ENCODE data around the gene SMYD3.

The SMYD3 gene

DNA sequence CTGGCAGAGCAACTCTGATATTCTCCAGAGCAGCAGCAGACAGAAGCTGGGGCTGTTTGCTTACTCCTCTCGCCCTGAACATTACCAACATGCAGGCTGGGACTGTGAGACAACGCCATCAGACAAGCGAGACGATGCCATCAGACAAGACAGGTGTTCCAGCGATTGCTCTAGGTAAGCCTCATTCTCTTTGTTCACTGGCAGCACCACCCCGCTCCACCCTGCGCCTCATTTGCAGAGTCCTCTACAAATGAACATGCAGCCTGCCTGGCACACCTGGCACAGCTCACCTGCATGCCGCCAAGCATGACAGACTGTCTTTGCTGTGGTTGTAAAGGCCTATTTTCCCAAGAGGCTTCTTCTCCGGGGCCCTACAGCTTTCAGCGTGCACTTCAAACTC is 346.2 kb downstream of the SMYD3 start:
- Histone ChIP-seq H3K36me3 (replicated peaks) (no peaks in the 10 kb centered on the region), H3K27me3 (replicated peaks) (no peaks in the 10 kb centered on the region), H3K27ac (no peak overlapping the region), H3K4me3 (ENCODE audit: low read depth, low read length) (no peak overlapping the region)
- TF ChIP-seq, protein P1, sequence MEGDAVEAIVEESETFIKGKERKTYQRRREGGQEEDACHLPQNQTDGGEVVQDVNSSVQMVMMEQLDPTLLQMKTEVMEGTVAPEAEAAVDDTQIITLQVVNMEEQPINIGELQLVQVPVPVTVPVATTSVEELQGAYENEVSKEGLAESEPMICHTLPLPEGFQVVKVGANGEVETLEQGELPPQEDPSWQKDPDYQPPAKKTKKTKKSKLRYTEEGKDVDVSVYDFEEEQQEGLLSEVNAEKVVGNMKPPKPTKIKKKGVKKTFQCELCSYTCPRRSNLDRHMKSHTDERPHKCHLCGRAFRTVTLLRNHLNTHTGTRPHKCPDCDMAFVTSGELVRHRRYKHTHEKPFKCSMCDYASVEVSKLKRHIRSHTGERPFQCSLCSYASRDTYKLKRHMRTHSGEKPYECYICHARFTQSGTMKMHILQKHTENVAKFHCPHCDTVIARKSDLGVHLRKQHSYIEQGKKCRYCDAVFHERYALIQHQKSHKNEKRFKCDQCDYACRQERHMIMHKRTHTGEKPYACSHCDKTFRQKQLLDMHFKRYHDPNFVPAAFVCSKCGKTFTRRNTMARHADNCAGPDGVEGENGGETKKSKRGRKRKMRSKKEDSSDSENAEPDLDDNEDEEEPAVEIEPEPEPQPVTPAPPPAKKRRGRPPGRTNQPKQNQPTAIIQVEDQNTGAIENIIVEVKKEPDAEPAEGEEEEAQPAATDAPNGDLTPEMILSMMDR (IDR thresholded peaks at IDR 0.05; ENCODE audit: low read depth, low read length, missing control alignments) = no peak
- in situ Hi-C loops (cut with HindIII; ENCODE audit: low pct_ligation_motif_present, low sequenced_read_pairs) = no loop called here
- DNase-seq = no peak

DNA sequence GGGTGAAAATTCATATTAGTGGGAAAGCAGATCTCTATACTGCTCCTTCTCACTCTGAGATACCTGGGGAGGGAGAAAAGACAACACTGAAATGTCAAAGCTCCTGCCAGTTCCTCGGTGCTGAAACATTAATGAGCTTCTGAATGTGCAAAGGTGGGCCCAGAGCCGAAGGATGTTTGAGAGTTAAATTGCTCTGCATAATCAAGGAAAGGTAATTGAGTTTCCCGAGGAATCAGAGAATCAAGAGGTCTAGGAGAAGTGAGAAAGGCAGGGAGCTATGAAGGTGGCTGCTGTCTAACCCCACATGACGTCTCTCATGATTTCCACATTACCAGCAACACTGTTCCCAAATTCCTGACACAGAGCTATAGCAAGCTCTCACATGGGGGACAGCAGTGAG is 346.7 kb downstream of the SMYD3 start:
- Histone ChIP-seq H3K27ac (no peak overlapping the region), H3K4me3 (ENCODE audit: low read depth, low read length) (no peak overlapping the region), H3K27me3 (replicated peaks) (no peaks in the 10 kb centered on the region), H3K36me3 (replicated peaks) (no peaks in the 10 kb centered on the region)
- no peak for DNase-seq
- TF ChIP-seq, protein P1 (IDR thresholded peaks at IDR 0.05; ENCODE audit: low read depth, low read length, missing control alignments) = no peak
- in situ Hi-C loops (cut with HindIII; ENCODE audit: low pct_ligation_motif_present, low sequenced_read_pairs) = no loop called here

DNA sequence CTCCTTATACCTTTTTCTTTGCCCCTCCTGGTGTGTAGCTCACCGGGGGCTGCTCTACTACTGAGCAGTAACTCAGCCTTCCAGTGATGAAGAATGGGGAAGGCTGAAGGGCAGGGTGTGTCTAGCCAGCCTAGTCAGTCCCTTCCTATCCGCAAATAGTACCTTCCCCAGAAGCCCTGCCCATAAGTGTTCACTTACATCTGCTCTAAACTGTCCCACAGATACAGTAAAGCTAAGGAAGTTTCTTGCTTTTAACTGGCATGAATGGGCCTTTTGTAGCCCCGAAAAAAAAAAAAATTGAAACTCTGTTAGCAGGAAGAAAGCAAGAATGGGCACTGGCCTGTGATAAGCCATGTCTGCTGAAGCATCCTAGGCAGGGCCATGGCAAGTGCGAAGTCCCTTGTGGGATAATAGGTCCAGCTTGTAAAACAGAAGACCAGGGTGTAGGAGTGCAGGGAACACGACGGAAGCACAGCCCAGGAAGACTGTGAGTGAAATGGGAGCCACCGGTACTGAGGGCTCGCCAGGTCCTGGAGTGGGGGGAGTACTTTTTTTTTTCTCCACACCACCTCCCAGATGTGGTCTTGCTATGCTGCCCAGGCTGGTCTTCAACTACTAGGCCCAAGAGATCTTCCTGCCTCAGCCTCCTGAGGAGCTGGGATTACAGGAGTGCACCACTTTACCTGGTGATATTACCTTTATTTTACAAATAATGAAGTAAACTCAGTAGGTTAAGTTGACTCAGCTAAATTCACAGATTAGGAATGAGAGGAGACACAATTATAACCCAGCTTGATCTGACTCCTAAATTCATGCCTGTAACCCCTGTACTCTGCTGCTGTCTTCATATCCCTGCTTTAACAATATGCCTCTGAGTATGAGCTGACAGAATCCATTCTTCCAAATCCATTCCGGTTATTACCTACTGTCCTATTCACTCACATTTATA is 347.5 kb downstream of the SMYD3 start:
- DNase-seq = no peak
- H3K27me3 ChIP-seq (replicated peaks) = no peaks in the 10 kb centered on the region
- H3K36me3 ChIP-seq (replicated peaks) = no peaks in the 10 kb centered on the region
- TF ChIP-seq, protein P1 (IDR thresholded peaks at IDR 0.05; ENCODE audit: low read depth, low read length, missing control alignments) = no peak
- no peak overlapping the region for H3K4me3 ChIP-seq (ENCODE audit: low read depth, low read length)
- in situ Hi-C loops (cut with HindIII; ENCODE audit: low pct_ligation_motif_present, low sequenced_read_pairs) = no loop called here
- no peak overlapping the region for H3K27ac ChIP-seq

DNA sequence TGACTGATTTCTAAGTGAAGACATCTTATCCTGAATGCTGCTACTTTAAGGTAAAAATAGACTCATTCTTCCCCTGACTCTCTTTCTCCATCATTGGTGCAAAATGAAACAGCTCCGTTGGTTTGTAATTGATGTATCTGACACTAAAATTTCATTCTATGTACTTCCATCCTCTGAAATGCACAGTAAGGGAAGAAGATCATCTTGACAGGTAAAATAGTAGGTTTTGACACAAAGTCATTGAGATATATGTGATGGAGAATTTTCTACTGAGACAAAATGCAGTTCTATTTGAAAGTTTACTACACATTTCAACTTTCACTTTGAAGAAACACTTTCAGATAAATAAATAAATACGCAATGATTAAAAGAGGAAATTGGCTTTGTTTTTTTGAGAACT is 348.9 kb downstream of the SMYD3 start:
- no peak overlapping the region for H3K27ac ChIP-seq

DNA sequence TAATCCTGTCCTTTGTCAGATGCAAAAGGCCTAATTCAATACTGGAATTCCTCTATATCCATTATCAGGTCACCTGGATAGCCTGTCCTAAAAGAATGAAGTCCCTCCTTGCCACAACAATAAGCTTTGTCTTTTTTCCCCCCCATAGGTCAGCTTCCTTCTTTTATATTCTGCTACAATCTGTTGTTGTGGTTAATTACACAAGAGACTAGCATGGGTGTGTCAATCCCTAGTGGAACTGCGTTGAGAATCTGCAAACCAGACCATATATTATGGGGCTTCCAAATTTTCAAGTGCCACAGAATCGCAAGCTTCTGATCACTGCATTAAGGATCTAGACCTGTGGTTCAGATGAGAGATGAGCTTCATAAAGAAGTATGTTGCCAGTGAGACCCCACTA is 349.6 kb downstream of the SMYD3 start:
- in situ Hi-C loops (cut with HindIII; ENCODE audit: low pct_ligation_motif_present, low sequenced_read_pairs) = no loop called here
- no peaks in the 10 kb centered on the region for H3K27me3 ChIP-seq (replicated peaks)
- H3K4me3 ChIP-seq (ENCODE audit: low read depth, low read length) = no peak overlapping the region
- DNase-seq = no peak
- TF ChIP-seq, protein P1 (IDR thresholded peaks at IDR 0.05; ENCODE audit: low read depth, low read length, missing control alignments) = no peak
- no peak overlapping the region for H3K27ac ChIP-seq
- no peaks in the 10 kb centered on the region for H3K36me3 ChIP-seq (replicated peaks)

More for the DNA sequence above, 348.9 kb downstream of the SMYD3 start:
- in situ Hi-C loops (cut with HindIII; ENCODE audit: low pct_ligation_motif_present, low sequenced_read_pairs) = no loop called here
- no peaks in the 10 kb centered on the region for H3K36me3 ChIP-seq (replicated peaks)
- no peaks in the 10 kb centered on the region for H3K27me3 ChIP-seq (replicated peaks)
- no peak for DNase-seq
- H3K4me3 ChIP-seq (ENCODE audit: low read depth, low read length) = no peak overlapping the region
- TF ChIP-seq, protein P1 (IDR thresholded peaks at IDR 0.05; ENCODE audit: low read depth, low read length, missing control alignments) = no peak
